ENCODE results near the gene FMN1.

- TF ChIP-seq MAX (IDR thresholded peaks at IDR 0.05) (no peak), PHF8 (IDR thresholded peaks at IDR 0.05; ENCODE audit: borderline replicate concordance, low read depth) (no peak), EP300 (IDR thresholded peaks at IDR 0.05) (no peak)
Measured at GRCh38 chr15:32878869-32879805, 315.4 kb downstream of the FMN1 start.

All from A549 (cell line).